NB4 (cell line): ENCODE results near the gene GRAMD1C.
"Not testable (repeated sequence)": the region's sequence is repeated elsewhere in the genome, so short reads cannot be mapped to it uniquely, and the experiment has no call there.

Experiments used
- DNase-seq: peaks from one replicate; pipeline ENCODE4 v3.0.0; 2010; ENCODE audit warnings: low read depth
- H3K4me3 ChIP-seq: one replicate; pipeline ENCODE4 v1.5.1; 2011; ENCODE audit warnings: mild to moderate bottlenecking, low read depth, low read length, moderate library complexity
- CTCF ChIP-seq: IDR thresholded peaks from one replicate; pipeline ENCODE4 v1.5.1; 2012; ENCODE audit warnings: low read depth, low read length
- MAX ChIP-seq: IDR thresholded peaks from 2 replicates; pipeline ENCODE4 v1.6.1; 2011; ENCODE audit warnings: low read depth, low read length
- MYC ChIP-seq: IDR thresholded peaks from 2 replicates; pipeline ENCODE4 v1.6.1; 2011; ENCODE audit warnings: low read depth, low read length
- POLR2A ChIP-seq: IDR thresholded peaks from 2 replicates; pipeline ENCODE4 v1.6.1; 2011; ENCODE audit warnings: mild to moderate bottlenecking; ENCODE audit not compliant: insufficient read length; ENCODE audit errors: extremely low read depth

The GRAMD1C gene

GRCh38 chr3:113847247-113847646, 8.7 kb downstream of the GRAMD1C start:
- DNase-seq: no peak
- H3K4me3 ChIP-seq: no peak overlapping the region
- TF ChIP-seq MAX (no peak), CTCF (no peak), MYC (no peak), POLR2A (no peak)

- no peak overlapping the region for H3K4me3 ChIP-seq
- TF ChIP-seq CTCF (no peak), MYC (no peak), MAX (no peak), POLR2A (no peak)
- DNase-seq: no peak
These were observed 9.3 kb downstream of the GRAMD1C start for GRCh38 chr3:113847664-113848461.

- DNase-seq, H3K4me3 ChIP-seq: not testable (repeated sequence)
These were observed 10.5 kb downstream of the GRAMD1C start for GRCh38 chr3:113849071-113849470.

- DNase-seq, H3K4me3 ChIP-seq: not testable (repeated sequence)
These were observed 11.3 kb downstream of the GRAMD1C start for GRCh38 chr3:113849841-113850240.

- not testable (repeated sequence) for H3K4me3 ChIP-seq, DNase-seq
These were observed 11.8 kb downstream of the GRAMD1C start for GRCh38 chr3:113850391-113850790.

GRCh38 chr3:113852506-113852905, 13.9 kb downstream of the GRAMD1C start:
- TF ChIP-seq POLR2A: no peak
- no peak for TF ChIP-seq MAX
- no peak for TF ChIP-seq MYC
- no peak for TF ChIP-seq CTCF
- DNase-seq: no peak
- H3K4me3 ChIP-seq: no peak overlapping the region

GRCh38 chr3:113867506-113867905, 28.9 kb downstream of the GRAMD1C start:
- DNase-seq: no peak
- H3K4me3 ChIP-seq: no peak overlapping the region
- TF ChIP-seq CTCF: no peak
- TF ChIP-seq MYC: no peak
- no peak for TF ChIP-seq MAX
- no peak for TF ChIP-seq POLR2A
